Vagina (tissue), 2 donors: ENCODE measurements around the gene COL23A1. TPM values are rescaled to one million over a fixed set of nuclear protein-coding genes. Genes with fewer than 3 reads are reported as not detected.

Experiments
- DNase-seq, 2 donors: peaks; one replicate each; pipeline ENCODE4 v3.0.0-alpha.2; 2017; ENCODE audit errors: extremely low spot score in 2 of 2
- H3K27ac ChIP-seq: fragments of 200-600 bp; sonication (generic); one replicate; pipeline ENCODE4 v1.5.1; 2019
- H3K27me3 ChIP-seq: fragments of 200-600 bp; sonication (generic); one replicate; pipeline ENCODE4 v1.5.1; 2019
- H3K36me3 ChIP-seq, 2 donors: fragments of 200-600 bp; sonication (generic); one replicate each; pipeline ENCODE4 v1.5.1; 2017 to 2019
- H3K4me1 ChIP-seq: fragments of 200-600 bp; sonication (generic); one replicate; pipeline ENCODE4 v1.5.1; 2019
- H3K4me3 ChIP-seq, 2 donors: fragments of 200-600 bp; sonication (generic); 1 replicate in 1 of 2; 2 replicates in 1 of 2; pipeline ENCODE4 v1.5.1; 2016 to 2019
- H3K9me3 ChIP-seq: fragments of 200-600 bp; sonication (generic); one replicate; pipeline ENCODE4 v1.5.1; 2019
- CTCF ChIP-seq, 3 experiments: fragments of 450-650 bp in 2 of 3; fragments of 200-600 bp in 1 of 3; sonication (generic) in 1 of 3; IDR thresholded peaks; one replicate each; pipeline ENCODE4 v1.5.1; 2017 to 2019; ENCODE audit warnings: antibody characterized with exemption in 3 of 3, mild to moderate bottlenecking in 2 of 3, moderate library complexity in 2 of 3
- POLR2A ChIP-seq, 2 donors: fragments of 450-650 bp; IDR thresholded peaks; one replicate each; pipeline ENCODE4 v1.6.1; 2017; ENCODE audit warnings: antibody characterized with exemption in 2 of 2, mild to moderate bottlenecking in 2 of 2, moderate library complexity in 2 of 2
- POLR2AphosphoS5 ChIP-seq, 2 donors: sonication (generic); formaldehyde crosslinking; IDR thresholded peaks; one replicate each; pipeline ENCODE4 v1.9.0; 2017; ENCODE audit warnings: antibody characterized with exemption in 2 of 2, mild to moderate bottlenecking in 2 of 2, low read depth in 1 of 2; ENCODE audit not compliant: insufficient read depth in 1 of 2
- intact Hi-C: fragments of 100-400 bp; cut with DNase I; formaldehyde crosslinking; loops from one replicate; pipeline ENCODE4 v1.15.1; 2023
- total RNA-seq: library from RNA; depleted of rRNA; stranded (reverse); fragments of >200 nt; gene quantifications from one replicate; pipeline ENCODE4 v1.2.3, GENCODE V29; 2016

COL23A1 gene
- total RNA-seq, 1 donor from 2014 or later, result 3.7 TPM

- peaks cover 14% of the 10 kb centered on the region for H3K4me1 ChIP-seq
- no peak overlapping the region for H3K4me3 ChIP-seq
- TF ChIP-seq CTCF (IDR thresholded peaks at IDR 0.05) (no peak), POLR2A (IDR thresholded peaks at IDR 0.05) (no peak), POLR2AphosphoS5 (IDR thresholded peaks at IDR 0.05; ENCODE audit: insufficient read depth in 1 of 2, low read depth in 1 of 2) (no peak)
These were observed 234.5 kb downstream of the COL23A1 start for GRCh38 chr5:178355671-178356070.

GRCh38 chr5:178353461-178353860 is 236.7 kb downstream of the COL23A1 start:
- TF ChIP-seq POLR2A (IDR thresholded peaks at IDR 0.05) (no peak), POLR2AphosphoS5 (IDR thresholded peaks at IDR 0.05; ENCODE audit: insufficient read depth in 1 of 2, low read depth in 1 of 2) (no peak), CTCF (IDR thresholded peaks at IDR 0.05) (no peak)
- H3K27me3 ChIP-seq, result no peaks in the 10 kb centered on the region
- no peak overlapping the region for H3K4me3 ChIP-seq
- intact Hi-C loops, result no loop called here
- H3K4me1 ChIP-seq, result peaks cover 14% of the 10 kb centered on the region
- H3K27ac ChIP-seq, result no peak overlapping the region
- no peaks in the 10 kb centered on the region for H3K9me3 ChIP-seq
- DNase-seq, result no peak
- no peaks in the 10 kb centered on the region for H3K36me3 ChIP-seq

More at GRCh38 chr5:178355671-178356070, 234.5 kb downstream of the COL23A1 start:
- no peak for DNase-seq
- no peaks in the 10 kb centered on the region for H3K9me3 ChIP-seq
- intact Hi-C loops, result no loop called here
- no peak overlapping the region for H3K27ac ChIP-seq
- no peaks in the 10 kb centered on the region for H3K27me3 ChIP-seq
- no peaks in the 10 kb centered on the region for H3K36me3 ChIP-seq

GRCh38 chr5:178352035-178352349 is 238.2 kb downstream of the COL23A1 start:
- H3K27ac ChIP-seq, result no peak overlapping the region
- no peaks in the 10 kb centered on the region for H3K36me3 ChIP-seq
- no peak overlapping the region for H3K4me3 ChIP-seq
- H3K4me1 ChIP-seq, result peaks cover 9% of the 10 kb centered on the region
- no peak for DNase-seq
- TF ChIP-seq POLR2AphosphoS5 (IDR thresholded peaks at IDR 0.05; ENCODE audit: insufficient read depth in 1 of 2, low read depth in 1 of 2) (no peak), POLR2A (IDR thresholded peaks at IDR 0.05) (no peak)
- H3K27me3 ChIP-seq, result no peaks in the 10 kb centered on the region
- intact Hi-C loops, result no loop called here
- H3K9me3 ChIP-seq, result no peaks in the 10 kb centered on the region

GRCh38 chr5:178351221-178352034 is 238.8 kb downstream of the COL23A1 start:
- Histone ChIP-seq H3K27me3 (no peaks in the 10 kb centered on the region), H3K4me3 (no peak overlapping the region), H3K4me1 (peaks cover 3% of the 10 kb centered on the region), H3K27ac (no peak overlapping the region), H3K9me3 (no peaks in the 10 kb centered on the region), H3K36me3 (no peaks in the 10 kb centered on the region)
- intact Hi-C loops, result no loop called here
- DNase-seq, result no peak
- TF ChIP-seq POLR2AphosphoS5 (IDR thresholded peaks at IDR 0.05; ENCODE audit: insufficient read depth in 1 of 2, low read depth in 1 of 2) (no peak), POLR2A (IDR thresholded peaks at IDR 0.05) (no peak), CTCF (IDR thresholded peaks at IDR 0.05) (no peak)

GRCh38 chr5:178350361-178351220 is 239.6 kb downstream of the COL23A1 start:
- no peaks in the 10 kb centered on the region for H3K4me1 ChIP-seq
- H3K9me3 ChIP-seq, result no peaks in the 10 kb centered on the region
- H3K27me3 ChIP-seq, result no peaks in the 10 kb centered on the region
- intact Hi-C loops, result no loop called here
- no peak overlapping the region for H3K27ac ChIP-seq
- DNase-seq, result no peak
- no peaks in the 10 kb centered on the region for H3K36me3 ChIP-seq
- TF ChIP-seq POLR2AphosphoS5 (IDR thresholded peaks at IDR 0.05; ENCODE audit: insufficient read depth in 1 of 2, low read depth in 1 of 2) (no peak), POLR2A (IDR thresholded peaks at IDR 0.05) (no peak), CTCF (IDR thresholded peaks at IDR 0.05) (no peak)
- no peak overlapping the region for H3K4me3 ChIP-seq
